Myocyte (in vitro differentiated cells): ENCODE results near the gene CYTH3. TPM values are rescaled to one million over a fixed set of nuclear protein-coding genes. Genes with fewer than 3 reads are reported as not detected.
A peak's percentile ranks its signal among the peaks of the same experiment; 100 is the strongest.
"Not testable (repeated sequence)": the region's sequence is repeated elsewhere in the genome, so short reads cannot be mapped to it uniquely, and the experiment has no call there.

Source experiments
- DNase-seq: peaks from one replicate; pipeline ENCODE4 v3.0.0-alpha.2; 2012; ENCODE audit warnings: low read depth
- total RNA-seq: library from RNA; depleted of rRNA; stranded (reverse); fragments of >200 nt; gene quantifications from 2 replicates; pipeline ENCODE4 v1.2.3, GENCODE V29; 2014

Gene CYTH3
- total RNA-seq, 1 donor from 2014 or later, result 58.6 TPM

DNA sequence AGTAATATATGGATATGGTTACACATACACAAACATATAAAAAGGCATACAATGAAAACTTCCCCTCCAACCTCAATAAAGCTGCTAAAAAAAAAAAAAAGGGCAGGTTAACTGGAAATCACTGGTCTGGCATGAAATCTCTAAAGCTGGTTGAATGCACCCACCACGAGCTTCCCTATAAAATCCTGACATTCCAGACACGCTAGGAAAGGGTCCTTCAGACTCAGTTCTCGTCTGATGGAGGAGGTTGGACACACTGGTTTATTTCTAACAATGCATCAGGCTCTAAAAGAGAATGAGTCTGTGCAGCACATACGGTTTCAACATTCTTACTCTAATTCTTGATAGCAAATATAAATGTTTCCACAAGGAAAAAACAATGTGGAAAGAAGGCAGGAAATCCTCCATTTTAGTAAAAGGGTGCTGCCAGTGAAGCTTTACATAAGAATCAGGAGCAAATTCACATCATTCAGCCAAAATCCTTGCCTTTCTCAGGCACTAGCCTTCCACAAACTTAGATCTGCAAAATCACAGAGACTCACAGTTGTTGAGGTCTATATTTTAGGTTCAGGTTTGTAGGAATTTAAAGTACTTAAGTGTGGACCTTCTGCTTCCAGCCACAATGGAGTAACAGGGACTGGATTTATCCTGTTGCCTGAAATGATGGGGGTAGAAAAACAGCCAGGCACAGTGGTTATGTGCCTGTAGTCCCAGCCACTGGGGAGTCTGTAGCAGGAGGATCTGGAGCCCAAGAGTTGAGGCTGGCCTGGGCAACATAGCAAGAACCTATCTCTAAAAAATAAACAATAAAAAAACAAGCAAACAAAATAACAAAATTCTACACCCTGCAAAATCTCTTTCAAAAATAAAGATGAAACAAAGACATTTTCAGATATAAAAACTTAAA lies 73.5 kb downstream of the CYTH3 start:
- peak; percentile 32 for DNase-seq

DNA sequence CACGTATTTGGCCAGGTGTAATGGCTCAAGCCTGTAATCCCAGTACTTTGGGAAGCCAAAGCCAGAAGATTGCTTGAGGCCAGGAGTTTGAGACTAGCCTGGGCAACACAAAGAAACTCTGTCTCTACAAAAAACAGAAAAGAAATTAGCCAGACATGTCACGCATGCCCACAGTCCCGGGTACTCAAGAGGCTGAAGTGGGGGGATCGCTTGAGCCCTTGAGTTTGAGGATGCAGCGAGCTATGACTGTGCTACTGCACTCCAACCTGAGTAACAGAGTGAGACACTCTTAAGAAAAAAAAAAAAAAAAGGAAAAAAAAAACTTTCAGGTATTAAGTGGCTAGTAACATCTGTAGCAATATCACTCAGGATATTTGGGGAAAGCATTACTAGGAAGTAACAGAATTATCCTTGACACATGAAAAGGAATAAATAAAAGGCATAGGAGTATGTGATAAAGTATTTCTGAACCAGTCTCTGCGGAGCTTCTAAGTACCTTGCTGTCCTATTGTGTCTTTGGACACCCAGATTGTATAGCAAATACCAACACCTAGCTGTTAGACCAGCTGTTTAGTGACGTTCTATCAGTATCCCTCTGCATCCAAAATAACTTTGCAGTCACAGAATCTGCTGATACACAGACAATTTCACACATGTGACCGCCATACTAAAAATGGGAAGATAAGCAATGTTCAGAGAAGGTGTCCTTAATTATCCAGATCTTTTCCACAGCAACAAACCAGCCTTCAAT lies 74.4 kb downstream of the CYTH3 start:
- no peak for DNase-seq

DNA sequence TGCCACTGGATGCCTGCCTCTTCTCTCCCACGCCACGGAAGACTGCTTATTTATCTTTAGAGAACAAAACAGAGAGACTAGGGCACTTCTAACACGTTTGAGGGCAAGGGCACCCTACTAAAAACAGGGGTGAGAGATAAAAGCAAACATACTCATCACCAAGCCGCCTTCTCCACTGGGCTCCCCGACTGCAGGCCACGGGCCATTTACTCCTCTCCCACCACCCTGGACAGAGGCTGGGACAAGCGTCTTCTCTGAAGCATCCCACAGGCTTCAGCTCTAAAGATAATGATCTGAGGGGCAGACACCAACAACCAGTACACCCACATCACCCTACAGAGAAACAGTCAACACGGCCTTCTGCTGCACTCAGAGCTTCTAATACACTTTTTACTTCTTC lies 78.7 kb downstream of the CYTH3 start:
- DNase-seq, result no peak

DNA sequence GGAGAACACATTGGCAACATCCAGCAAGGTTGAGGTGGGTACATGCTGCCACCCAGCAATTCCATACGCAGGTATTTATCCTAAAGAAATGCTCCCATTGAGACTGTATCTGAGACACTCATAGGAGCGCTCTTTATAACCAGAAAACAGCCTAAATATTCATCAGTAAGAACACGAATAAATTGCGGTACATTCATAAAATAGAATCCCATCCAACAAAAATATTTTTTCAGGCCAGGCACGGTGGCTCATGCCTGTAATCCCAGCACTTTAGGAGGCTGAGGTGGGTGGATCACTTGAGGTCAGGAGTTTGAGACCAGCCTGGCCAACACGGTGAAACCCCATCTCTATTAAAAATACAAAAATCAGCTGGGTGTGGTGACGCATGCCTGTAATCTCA lies 81.9 kb downstream of the CYTH3 start:
- not testable (repeated sequence) for DNase-seq

DNA sequence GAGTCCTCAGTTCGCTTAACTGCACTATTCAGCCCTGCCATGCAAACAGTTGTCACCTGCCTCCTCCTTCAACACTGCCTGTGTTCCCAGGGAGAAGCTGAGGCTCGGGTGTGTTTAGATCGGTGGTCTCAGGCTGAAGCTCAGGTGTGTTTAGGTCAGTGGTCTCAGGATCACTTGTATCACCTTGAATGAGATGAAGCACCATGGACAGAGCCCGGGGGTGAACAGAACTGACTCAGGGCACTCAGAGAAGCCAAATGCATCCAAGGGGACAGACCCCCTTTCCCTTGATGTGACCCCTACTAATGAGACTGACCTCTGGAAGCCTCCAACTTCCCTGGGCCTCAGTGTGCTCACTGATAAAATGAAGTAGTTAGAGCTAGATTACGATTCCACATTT lies 84.0 kb downstream of the CYTH3 start:
- DNase-seq, result no peak

DNA sequence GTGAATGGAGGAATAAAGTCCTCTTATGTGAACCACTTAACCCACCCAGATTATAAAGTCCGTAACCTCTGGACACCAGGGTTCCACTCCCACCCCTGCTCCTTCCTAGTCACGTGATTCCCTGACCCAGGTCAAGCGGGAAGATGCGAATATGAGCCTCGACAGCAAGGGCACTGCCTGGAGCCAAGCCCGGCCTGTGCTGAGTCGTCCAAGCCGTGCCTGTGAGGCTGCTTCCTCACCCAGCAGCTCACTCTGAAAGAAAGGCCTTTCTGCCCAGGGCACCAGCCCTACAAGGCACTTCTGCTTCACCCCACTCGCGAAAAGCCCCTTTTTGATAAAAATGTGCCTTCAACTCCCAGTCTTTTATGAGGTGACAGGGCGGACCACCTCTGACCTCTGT lies 85.8 kb downstream of the CYTH3 start:
- DNase-seq, result no peak

DNA sequence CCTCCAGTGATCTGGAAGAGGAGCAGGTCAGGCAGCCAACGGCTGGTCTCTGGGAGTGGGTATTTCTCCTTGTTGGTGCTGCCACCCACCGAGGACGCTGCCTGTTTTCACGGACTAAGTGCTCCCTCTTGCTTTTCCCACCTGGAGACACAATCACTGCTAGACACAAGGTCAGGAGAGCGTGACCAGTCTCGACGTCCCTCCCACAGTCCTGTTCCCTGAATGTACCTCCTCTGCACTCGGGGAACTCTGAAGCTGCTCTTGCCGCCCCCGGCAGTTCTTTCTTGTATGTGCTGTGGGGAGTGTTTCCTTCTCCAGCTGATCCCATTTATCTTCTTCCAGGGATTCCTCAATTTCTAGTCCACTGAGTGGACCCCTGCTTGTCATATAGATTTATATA lies 89.4 kb downstream of the CYTH3 start:
- no peak for DNase-seq

DNA sequence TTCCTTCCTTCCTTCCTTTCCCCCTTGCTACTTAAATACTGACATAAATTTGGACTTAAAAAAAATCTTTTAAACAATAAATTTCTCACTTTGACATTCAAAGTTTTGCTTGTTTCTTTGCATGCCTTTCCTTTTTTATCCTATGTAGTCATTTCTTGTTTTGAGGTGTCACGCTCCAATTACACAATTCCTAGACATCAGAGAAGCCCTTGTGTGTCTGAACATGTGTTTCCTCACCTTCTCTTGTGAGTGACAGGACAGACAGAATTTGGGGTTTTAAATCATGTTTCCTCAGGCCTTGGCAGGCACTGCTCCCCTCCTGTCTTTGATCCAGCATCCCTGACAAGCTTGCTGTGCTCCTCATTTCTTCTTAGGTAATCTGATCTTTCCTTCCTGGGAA lies 91.3 kb downstream of the CYTH3 start:
- DNase-seq, result no peak

DNA sequence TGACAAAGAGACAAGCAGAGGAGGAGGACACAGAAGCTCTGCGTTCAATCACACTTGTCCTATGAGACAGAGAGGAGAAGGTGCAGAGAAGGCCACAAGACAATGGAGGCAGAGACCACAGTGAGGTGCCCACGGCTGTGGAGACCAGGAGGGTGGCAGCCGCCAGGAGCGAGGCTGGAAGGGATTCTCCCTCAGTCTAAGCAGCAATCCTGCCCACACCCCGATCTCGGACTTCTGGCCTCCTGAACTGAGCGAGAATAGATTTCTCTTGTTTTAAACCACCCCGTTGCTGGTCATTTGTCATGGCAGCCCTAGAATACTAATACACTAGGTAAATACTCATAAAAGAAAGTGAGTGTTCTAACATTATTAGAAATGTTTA lies 92.1 kb downstream of the CYTH3 start:
- no peak for DNase-seq

DNA sequence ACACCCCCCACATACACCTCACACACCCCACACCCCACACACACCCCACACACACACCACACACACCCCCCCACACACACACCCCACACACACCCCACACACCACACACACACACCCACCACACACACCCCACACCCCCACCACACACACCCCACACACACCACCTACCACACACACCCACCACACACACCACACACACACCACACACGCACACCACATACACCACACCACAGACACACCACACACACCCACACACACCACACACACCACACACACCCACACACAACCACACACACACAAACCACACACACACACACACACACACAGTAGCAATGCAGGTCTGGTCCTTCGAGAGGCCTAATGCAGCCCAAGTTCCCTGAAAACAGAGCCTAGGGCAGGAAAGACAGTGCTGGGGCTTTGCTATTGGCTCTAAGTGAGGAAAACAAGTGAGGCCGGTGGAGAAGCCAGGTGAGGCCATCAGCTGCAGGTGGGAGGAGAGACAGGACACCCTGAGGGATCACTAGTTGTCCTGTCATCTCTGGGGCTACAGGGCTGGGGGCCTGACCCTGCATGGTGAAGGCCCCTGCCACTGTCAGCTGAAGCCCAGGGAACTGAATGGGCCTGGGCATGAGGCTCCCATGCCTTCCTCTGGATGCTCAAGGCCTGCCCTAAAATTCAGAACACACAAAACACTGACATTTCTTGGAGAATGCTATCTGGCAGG lies 92.6 kb downstream of the CYTH3 start:
- no peak for DNase-seq

DNA sequence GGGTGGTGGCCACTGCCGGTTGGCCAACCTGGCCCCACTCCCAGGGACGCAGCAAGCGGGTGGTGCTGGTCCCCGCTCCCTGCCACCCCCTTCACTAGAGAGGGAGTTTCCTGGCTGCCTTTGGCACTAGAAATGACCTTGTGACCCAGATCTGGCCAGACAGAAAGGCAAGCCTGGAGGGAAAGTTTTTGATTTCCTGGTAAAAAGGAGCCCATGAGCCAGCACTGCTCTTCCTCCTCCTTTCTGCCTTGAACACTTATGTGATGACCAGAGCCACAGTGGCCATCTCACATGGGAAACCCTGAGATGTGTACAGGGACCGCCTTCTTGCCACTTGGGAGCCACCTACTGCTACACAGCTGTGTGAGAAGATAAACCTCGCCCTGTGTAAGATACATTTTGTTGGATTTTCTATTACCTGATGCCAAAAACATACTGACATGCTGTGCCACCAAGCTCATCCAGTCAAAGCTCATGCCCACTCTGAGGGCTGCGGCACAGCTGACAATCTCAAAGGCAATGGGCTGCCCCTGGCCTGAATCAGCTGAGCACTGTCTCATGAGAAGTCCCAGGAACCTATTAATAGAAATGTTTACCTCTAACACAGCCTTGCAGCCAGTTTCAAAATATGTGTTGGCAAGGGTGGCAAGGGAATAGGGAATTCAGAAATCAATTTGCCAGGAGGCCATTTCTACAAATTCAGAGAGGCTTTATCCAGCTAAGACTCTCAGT lies 94.0 kb downstream of the CYTH3 start:
- DNase-seq, result no peak

DNA sequence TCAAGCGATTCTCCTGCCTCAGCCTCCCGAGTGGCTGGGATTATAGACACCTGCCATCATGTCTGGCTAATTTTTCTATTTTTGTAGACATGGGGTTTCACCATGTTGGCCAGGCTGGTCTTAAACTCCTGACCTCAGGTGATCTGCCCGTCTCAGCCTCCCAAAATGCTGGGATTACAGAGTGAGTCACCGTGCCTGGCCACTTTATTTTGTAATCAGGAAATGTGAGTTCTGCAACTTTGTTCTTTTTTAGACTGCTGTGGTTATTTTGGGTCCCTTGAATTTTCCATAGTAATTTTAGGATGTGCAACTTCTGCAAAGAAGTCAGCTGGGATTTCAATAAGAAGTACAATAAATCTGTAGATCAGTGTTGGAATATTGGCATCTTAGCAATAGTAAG lies 96.8 kb downstream of the CYTH3 start:
- DNase-seq, result peak; percentile 32

DNA sequence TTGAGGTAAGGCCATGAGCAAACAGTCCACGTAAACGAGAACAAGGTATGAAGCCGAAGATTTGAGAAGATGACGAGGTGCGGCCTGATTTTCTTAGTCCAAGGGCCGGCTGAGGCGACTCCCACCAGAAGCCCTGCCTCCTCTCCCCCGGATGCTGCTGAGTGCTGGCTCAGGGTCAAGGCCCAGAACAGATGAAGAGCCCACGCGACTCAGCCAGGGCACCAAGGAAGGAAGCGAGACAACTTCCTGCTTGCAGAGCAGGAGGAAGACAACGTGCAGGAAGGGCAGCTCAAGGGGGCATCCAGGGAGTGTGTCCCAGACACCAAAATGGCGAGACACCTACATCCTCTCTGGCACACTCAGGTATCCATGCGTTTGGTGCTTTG lies 99.5 kb downstream of the CYTH3 start:
- DNase-seq, result no peak

DNA sequence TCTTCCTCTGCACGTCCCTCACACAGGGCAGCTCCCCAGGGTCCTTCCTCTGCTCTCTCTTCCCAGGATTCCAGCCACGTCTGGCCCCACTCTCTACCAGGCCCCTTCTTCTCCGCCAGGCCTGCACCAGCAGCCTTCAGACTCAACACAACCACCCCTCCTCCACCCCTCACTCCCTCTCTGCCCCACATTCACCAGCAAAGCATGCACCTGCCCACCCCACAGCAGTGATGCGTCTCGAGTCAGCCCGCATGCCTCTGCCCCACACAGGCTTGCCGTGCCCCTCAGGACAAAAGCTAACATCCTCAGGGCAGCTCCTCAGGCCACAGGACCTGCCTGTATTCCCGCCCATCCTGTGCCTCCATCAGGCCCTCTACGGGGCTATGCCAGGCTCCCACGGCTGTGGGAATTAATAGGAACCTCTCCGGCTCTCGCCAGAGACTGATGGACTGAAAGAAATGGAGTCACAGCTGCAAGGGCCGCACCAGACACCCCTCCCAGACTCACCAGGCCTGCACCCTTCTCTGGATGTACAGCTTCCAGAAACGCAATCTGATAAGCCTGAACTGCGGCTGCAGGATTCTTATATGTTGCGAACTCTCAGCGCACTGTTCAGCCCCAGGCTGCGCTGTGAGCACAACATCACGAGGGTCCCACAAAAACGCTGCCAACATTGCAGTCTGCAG lies 100.1 kb downstream of the CYTH3 start:
- peak; percentile 20 for DNase-seq

DNA sequence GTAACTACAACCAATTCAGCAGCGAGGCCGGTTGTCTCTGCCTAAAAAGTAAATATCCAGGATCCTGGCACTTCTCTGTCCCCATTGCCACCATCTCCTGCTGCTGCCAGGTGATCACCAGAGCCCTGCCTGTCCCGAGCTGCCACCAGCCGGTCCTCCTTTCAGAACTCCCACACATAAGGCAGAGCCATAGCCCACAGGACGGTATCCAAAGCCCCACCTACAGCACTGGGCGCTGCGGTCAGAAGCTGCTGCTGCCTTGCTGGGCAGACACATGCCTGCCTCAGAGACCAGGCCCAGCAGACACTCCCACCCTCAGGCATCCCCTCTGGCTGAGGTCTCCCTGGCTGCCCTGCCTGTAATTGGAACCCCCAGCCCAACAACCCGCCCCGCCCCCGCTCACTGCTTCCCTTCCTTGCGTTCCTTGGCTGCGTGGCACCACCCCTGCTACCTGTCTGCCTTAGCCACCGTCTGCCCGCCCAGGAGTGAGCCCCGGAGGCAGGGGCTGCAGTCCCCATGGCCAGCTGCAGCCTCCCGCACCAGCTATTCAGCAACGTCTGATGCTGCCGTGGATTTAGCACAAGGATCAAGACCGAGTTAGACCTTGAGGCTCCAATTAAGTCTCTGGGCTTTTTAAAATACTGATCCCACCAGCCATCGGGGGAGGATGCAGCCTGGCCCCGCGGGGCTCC lies 100.7 kb downstream of the CYTH3 start:
- DNase-seq, result no peak

DNA sequence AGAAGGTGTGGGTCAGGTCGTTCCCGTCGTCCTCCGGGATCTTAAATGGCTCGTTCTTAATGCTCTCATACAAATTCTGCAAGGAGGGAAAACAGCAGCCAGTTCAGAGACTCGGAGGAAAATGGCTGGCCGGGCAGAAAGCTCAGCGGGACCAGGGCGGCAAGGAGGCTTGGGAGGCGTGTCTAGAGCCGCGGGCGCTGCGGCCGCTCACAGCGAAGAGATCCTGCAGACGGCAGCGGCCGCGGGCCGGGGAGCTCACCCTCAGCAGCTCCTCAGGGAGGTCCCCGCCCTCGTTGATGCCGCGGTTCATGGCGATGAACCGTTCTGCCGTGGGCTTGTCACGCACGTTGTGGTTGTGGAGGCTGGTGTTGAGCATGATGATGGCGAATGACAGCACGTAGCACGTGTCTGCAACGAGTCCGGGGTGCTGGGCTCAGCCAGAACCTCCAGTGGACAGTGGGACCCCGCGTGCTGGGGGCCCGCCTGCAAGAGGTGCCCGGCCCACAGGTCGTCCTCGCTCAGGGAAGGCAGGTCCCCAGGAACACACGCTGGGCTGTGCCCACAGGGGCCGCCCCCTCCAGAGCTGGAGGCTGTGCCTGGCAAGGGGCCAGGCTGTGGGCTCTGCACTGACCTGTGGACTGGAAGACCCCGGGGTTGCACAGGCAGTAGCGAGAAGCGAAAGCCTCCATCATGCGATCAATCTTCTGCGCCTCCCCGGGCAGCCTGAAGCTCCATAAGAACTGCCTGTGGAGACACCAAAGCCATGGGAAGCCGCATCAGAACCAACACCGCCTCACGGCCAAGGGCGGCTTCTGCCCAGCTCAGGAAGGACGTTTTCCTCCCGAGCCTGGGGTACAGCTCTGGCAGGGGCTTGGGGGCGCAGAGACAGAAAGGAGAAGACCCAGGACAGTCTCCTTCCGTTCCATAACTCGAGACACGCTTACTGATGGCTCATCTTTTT lies 101.6 kb downstream of the CYTH3 start:
- no peak for DNase-seq

DNA sequence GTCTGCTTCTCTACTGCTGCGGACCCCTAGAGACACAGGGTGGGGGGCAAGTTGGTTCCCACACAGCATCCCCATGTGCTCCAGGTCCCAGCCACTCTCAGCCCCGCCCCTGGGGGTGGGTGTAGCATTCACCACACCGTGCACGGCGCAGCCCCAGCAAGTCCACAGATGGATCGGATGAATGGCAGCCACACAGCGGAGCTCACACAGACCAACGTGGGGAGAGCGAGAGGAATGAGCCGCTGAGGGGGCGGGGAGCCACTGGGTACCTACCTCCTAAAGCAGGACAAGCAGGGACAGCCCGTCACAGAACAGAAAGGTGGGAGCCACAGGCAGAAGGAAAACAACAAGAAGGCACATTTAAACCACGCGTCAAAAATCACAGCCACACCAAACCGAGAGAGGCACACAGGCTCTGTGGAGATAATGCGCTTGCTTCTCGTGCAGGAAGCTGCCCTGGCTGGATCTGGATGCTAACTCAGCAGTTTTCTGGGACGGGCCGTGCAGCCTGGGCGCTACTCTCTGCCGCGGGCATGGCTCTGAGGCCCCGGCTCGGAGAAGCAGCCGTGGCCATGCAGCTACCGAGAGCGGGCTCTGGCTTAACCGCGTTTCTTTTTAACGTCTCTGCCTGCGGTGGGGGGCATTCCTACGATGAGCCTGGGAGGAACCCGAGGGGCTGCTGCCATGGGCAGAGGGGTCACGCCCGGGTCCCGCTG lies 102.5 kb downstream of the CYTH3 start:
- no peak for DNase-seq

DNA sequence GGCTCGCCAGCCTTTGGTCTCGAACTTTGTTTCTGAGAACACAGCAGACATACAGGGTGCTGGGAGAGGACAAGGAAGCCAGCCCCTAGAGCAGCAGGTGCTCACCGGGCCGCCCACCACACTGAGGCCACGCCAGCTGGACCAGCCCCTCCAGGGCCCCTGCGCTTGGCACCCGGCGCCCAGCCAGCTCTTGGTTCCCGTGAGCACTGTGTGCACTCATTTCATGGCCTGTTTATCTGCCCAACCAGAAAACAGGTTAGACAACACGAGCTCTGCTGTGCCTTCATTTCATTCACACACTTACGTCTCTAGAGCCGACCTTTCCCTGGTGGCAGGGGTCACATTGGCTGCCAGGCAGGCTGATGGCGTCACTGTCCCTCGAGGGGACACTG lies 104.0 kb downstream of the CYTH3 start:
- DNase-seq, result no peak
